HepG2 (cell line): Measurements from ENCODE around the gene TFPI. TPM values are rescaled to one million over a fixed set of nuclear protein-coding genes. Genes with fewer than 3 reads are reported as not detected.

Source experiments
- ATAC-seq: fragments of 200-7000 bp; cut with Tn5 transposase; 3 replicates; pipeline ENCODE4 v1.9.1; 2020; ENCODE audit warnings: mild to moderate bottlenecking, moderate library complexity
- BruUV-seq: library from RNA; stranded (reverse); fragments of 400-500 nt; replicated peaks from 2 replicates; lab custom pipeline; 2021; lab: Mats Ljungman, UMichigan
- CTCF ChIA-PET: fragments of 300-600 bp; formaldehyde crosslinking; extraction: SDS; loops from one replicate; lab custom pipeline; 2021; ENCODE audit warnings: low total read pairs, inconsistent platforms, low intra/inter-chr PET ratio; lab: Yijun Ruan, JAX
- POLR2A ChIA-PET: fragments of 350-600 bp; sonication (Branson Sonifier 250); formaldehyde crosslinking; loops from one replicate; lab custom pipeline; 2020; ENCODE audit warnings: antibody characterized with exemption, inconsistent platforms; lab: Yijun Ruan, JAX
- DNase-seq: peaks from one replicate; pipeline ENCODE4 v3.0.0-alpha.2; 2015; ENCODE audit warnings: low spot score
- FAIRE-seq: peaks from 3 replicates; lab custom pipeline; 2011; peaks lifted over from hg19 to GRCh38; lab: Jason Lieb, UNC
- H2AFZ ChIP-seq: one replicate; pipeline ENCODE4 v1.6.1; 2011; ENCODE audit warnings: low read length, inconsistent platforms
- H3K27ac ChIP-seq: fragments of 300-600 bp; 3 replicates; pipeline ENCODE4 v1.8.0; 2011; ENCODE audit warnings: mixed run types, mild to moderate bottlenecking, mixed read lengths, low read length, inconsistent platforms; ENCODE audit not compliant: insufficient read depth; ENCODE audit errors: extremely low read length
- H3K27me3 ChIP-seq, 2 experiments: fragments of 200-600 bp in 1 of 2; 2 replicates in 1 of 2; 3 replicates in 1 of 2; pipeline versions ENCODE4 v1.6.0 to v1.8.0; 2011; ENCODE audit warnings: low read length in 2 of 2, mild to moderate bottlenecking in 2 of 2, moderate library complexity in 2 of 2, inconsistent platforms in 1 of 2; ENCODE audit not compliant: insufficient read depth in 2 of 2, control insufficient read depth in 1 of 2
- H3K36me3 ChIP-seq, 2 experiments: fragments of 200-600 bp in 1 of 2; replicated peaks in 1 of 2; 2 replicates in 1 of 2; 3 replicates in 1 of 2; pipeline versions ENCODE4 v1.5.1 to v1.8.0; 2011; ENCODE audit warnings: low read length in 2 of 2, inconsistent platforms in 1 of 2; ENCODE audit not compliant: insufficient read depth in 2 of 2, control insufficient read depth in 1 of 2
- H3K4me1 ChIP-seq: 2 replicates; pipeline ENCODE4 v1.5.1; 2012; ENCODE audit warnings: low read length, inconsistent platforms; ENCODE audit not compliant: insufficient read depth
- H3K4me2 ChIP-seq: 2 replicates; pipeline ENCODE4 v1.6.0; 2011; ENCODE audit warnings: low read depth, low read length, inconsistent platforms
- H3K4me3 ChIP-seq, 3 experiments: fragments of 200-600 bp in 1 of 3; sonication (generic), shearing (Covaris generic) in 1 of 3; replicated peaks in 1 of 3; 2 replicates each; pipeline ENCODE4 v1.5.1; 2011 to 2016; ENCODE audit warnings: low read length in 3 of 3, inconsistent platforms in 2 of 3, low read depth in 2 of 3, mild to moderate bottlenecking in 2 of 3, control low read depth in 1 of 3, mixed read lengths in 1 of 3; ENCODE audit not compliant: insufficient read depth in 1 of 3
- H3K79me2 ChIP-seq: one replicate; pipeline ENCODE4 v1.6.1; 2011; ENCODE audit warnings: low read length, inconsistent platforms; ENCODE audit not compliant: insufficient read depth
- H3K9ac ChIP-seq: 2 replicates; pipeline ENCODE4 v1.6.0; 2011; ENCODE audit warnings: mild to moderate bottlenecking, low read depth, low read length, inconsistent platforms; ENCODE audit not compliant: insufficient read depth
- H3K9me3 ChIP-seq: 2 replicates; pipeline ENCODE4 v1.5.1; 2012; ENCODE audit warnings: mild to moderate bottlenecking, low read length
- H4K20me1 ChIP-seq: 2 replicates; pipeline ENCODE4 v1.6.0; 2011; ENCODE audit warnings: inconsistent platforms, mild to moderate bottlenecking, low read length, moderate library complexity; ENCODE audit not compliant: insufficient read depth
- GTF3A ChIP-seq: sonication (generic); formaldehyde crosslinking; conservative IDR thresholded peaks from 2 replicates; pipeline ENCODE4 v1.4.0; 2020; ENCODE audit warnings: mild to moderate bottlenecking, missing genetic modification reagents
- PHF21A ChIP-seq: sonication (generic); formaldehyde crosslinking; IDR thresholded peaks from 2 replicates; pipeline ENCODE4 v1.5.0; 2020; ENCODE audit warnings: mild to moderate bottlenecking, missing genetic modification reagents
- RCOR2 ChIP-seq: IDR thresholded peaks from 2 replicates; pipeline ENCODE4 v1.6.1; 2016; ENCODE audit warnings: missing biosample characterization, missing genetic modification reagents
- RNF219 ChIP-seq: sonication (generic); formaldehyde crosslinking; IDR thresholded peaks from 2 replicates; pipeline ENCODE4 v1.5.0; 2020; ENCODE audit warnings: mild to moderate bottlenecking, missing genetic modification reagents
- SUZ12 ChIP-seq: fragments of 150-350 bp; IDR thresholded peaks from 2 replicates; pipeline ENCODE4 v1.6.1; 2014; ENCODE audit warnings: low read depth, low read length
- WIZ ChIP-seq: sonication (generic); formaldehyde crosslinking; IDR thresholded peaks from 2 replicates; pipeline ENCODE4 v1.5.1; 2020; ENCODE audit warnings: mild to moderate bottlenecking, missing genetic modification reagents
- ZBTB20 ChIP-seq: sonication (generic); formaldehyde crosslinking; IDR thresholded peaks from 2 replicates; pipeline ENCODE4 v1.8.1; 2023; ENCODE audit warnings: missing genetic modification reagents, low read depth, mild to moderate bottlenecking, borderline replicate concordance
- WGBS: methylation state at CpG from one replicate; pipeline ENCODE4 v1.1.6; 2017; ENCODE audit warnings: low lambda C conversion rate; 5-methylcytosine and 5-hydroxymethylcytosine counted together
- in situ Hi-C: cut with HindIII; loops from 2 replicates; pipeline ENCODE4 v1.10.0; 2017; ENCODE audit warnings: low pct_unique_long_range_greater_than_20kb; ENCODE audit not compliant: extremely low pct_ligation_motif_present
- intact Hi-C: fragments of 100-400 bp; cut with micrococcal nuclease; formaldehyde crosslinking; loops from one replicate; pipeline ENCODE4 v1.10.0; 2022; ENCODE audit not compliant: unreplicated experiment
- polyA plus RNA-seq, 8 experiments: library from polyadenylated mRNA; depleted of rRNA in 3 of 8; stranded (reverse) in 7 of 8; unstranded in 1 of 8; fragments of >200 nt; fragmentation: Illumina TruSeq in 4 of 8; extraction: Trizol in 4 of 8; gene quantifications; 2 replicates each; pipeline versions ENCODE4 v1.2.1 to v1.2.3, GENCODE V29; 2011 to 2016; ENCODE audit warnings: low read depth in 4 of 8, missing spikeins in 1 of 8, mixed read lengths in 1 of 8; ENCODE audit not compliant: insufficient read depth in 1 of 8
- total RNA-seq, 5 experiments: library from RNA; depleted of rRNA; stranded (reverse); fragments of >200 nt; fragmentation: Illumina TruSeq; extraction: Trizol; gene quantifications; 2 replicates each; pipeline ENCODE4 v1.2.3, GENCODE V29; 2016; ENCODE audit warnings: low read depth in 1 of 5
- TF ChIP-seq, protein P1 (sequence below): sonication (generic); formaldehyde crosslinking; IDR thresholded peaks from 2 replicates; pipeline ENCODE4 v1.4.0; 2020; ENCODE audit warnings: missing genetic modification reagents

The TFPI gene
- total and polyA plus RNA-seq, 2 of the 13 experiments (the other 11 are each of a cell fraction or from before 2014, with no cell fraction given): 301 to 436 TPM

- ATAC-seq (no peak), FAIRE-seq (no peak), DNase-seq (no peak)
- Histone ChIP-seq H3K4me2 (no peak overlapping the region), H3K4me3 (no peak overlapping the region), H3K79me2 (no peaks in the 10 kb centered on the region), H3K27me3 (no peaks in the 10 kb centered on the region), H3K27ac (no peak overlapping the region), H3K9ac (no peak overlapping the region), H3K4me1 (peaks cover 12% of the 10 kb centered on the region), H3K36me3 (no peaks in the 10 kb centered on the region), H4K20me1 (no peaks in the 10 kb centered on the region), H2AFZ (no peak overlapping the region), H3K9me3 (no peaks in the 10 kb centered on the region)
- in situ Hi-C loops: no loop called here
- ChIA-PET CTCF (no interaction called here), POLR2A (no interaction called here)
- no TSS peak for BruUV-seq
- TF ChIP-seq SUZ12 (no peak), PHF21A (CRISPR knock-in tag) (no peak), GTF3A (CRISPR knock-in tag) (no peak), RCOR2 (CRISPR knock-in tag) (no peak), RNF219 (CRISPR knock-in tag) (no peak), WIZ (no peak), ZBTB20 (no peak)
- TF ChIP-seq, protein P1, sequence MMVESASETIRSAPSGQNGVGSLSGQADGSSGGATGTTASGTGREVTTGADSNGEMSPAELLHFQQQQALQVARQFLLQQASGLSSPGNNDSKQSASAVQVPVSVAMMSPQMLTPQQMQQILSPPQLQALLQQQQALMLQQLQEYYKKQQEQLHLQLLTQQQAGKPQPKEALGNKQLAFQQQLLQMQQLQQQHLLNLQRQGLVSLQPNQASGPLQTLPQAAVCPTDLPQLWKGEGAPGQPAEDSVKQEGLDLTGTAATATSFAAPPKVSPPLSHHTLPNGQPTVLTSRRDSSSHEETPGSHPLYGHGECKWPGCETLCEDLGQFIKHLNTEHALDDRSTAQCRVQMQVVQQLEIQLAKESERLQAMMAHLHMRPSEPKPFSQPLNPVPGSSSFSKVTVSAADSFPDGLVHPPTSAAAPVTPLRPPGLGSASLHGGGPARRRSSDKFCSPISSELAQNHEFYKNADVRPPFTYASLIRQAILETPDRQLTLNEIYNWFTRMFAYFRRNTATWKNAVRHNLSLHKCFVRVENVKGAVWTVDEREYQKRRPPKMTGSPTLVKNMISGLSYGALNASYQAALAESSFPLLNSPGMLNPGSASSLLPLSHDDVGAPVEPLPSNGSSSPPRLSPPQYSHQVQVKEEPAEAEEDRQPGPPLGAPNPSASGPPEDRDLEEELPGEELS: no peak
- intact Hi-C loops: no loop called here
- 45% methylated on average over 2 of the region's 2 CpGs for WGBS
Measured at GRCh38 chr2:187459256-187459655, 95.0 kb downstream of the TFPI start.
